Cardiac muscle cell (in vitro differentiated cells and primary cell): ENCODE data around the gene DPP8. TPM values are rescaled to one million over a fixed set of nuclear protein-coding genes. Genes with fewer than 3 reads are reported as not detected.
"Not testable (repeated sequence)": the region's sequence is repeated elsewhere in the genome, so short reads cannot be mapped to it uniquely, and the experiment has no call there.

Source experiments
- DNase-seq, 2 donors: peaks; one replicate each; pipeline versions ENCODE4 v3.0.0 to v3.0.0-alpha.2; 2010 to 2017; ENCODE audit warnings: low read depth in 1 of 2, low spot score in 1 of 2
- H3K27ac ChIP-seq: fragments of 200-600 bp; sonication (generic); 2 replicates; pipeline ENCODE4 v1.5.1; 2016
- H3K27me3 ChIP-seq: fragments of 200-600 bp; sonication (generic); 2 replicates; pipeline ENCODE4 v1.6.0; 2016; ENCODE audit warnings: control low read depth
- H3K36me3 ChIP-seq: fragments of 200-600 bp; sonication (generic); 2 replicates; pipeline ENCODE4 v1.5.1; 2016; ENCODE audit warnings: control low read depth
- H3K4me1 ChIP-seq: fragments of 200-600 bp; sonication (generic); 2 replicates; pipeline ENCODE4 v1.8.1; 2017; ENCODE audit warnings: low read depth, mild to moderate bottlenecking, mixed run types
- H3K4me3 ChIP-seq: fragments of 200-600 bp; sonication (generic); 2 replicates; pipeline ENCODE4 v1.5.1; 2016; ENCODE audit warnings: mild to moderate bottlenecking
- H3K9me3 ChIP-seq: fragments of 200-600 bp; sonication (generic); 2 replicates; pipeline ENCODE4 v1.5.1; 2017; ENCODE audit warnings: low read depth, mild to moderate bottlenecking, control low read depth
- CTCF ChIP-seq: IDR thresholded peaks from 2 replicates; pipeline ENCODE4 v1.5.1; 2012; ENCODE audit warnings: low read depth, mild to moderate bottlenecking, low read length
- polyA plus RNA-seq: library from polyadenylated mRNA; unstranded; fragments of >200 nt; fragmentation: Nextera tagmentation; extraction: Ambion mirVana; gene quantifications from 2 replicates; pipeline ENCODE4 v1.2.1, GENCODE V29; 2016
- total RNA-seq: library from RNA; depleted of rRNA; stranded (reverse); fragments of >200 nt; gene quantifications from 2 replicates; pipeline ENCODE4 v1.2.3, GENCODE V29; 2016

DPP8 gene
- total and polyA plus RNA-seq, 2 experiments from 2014 or later: 21.4 to 23.2 TPM

- TF ChIP-seq CTCF: no peak
- no peak overlapping the region for H3K27ac ChIP-seq
- H3K36me3 ChIP-seq: peaks cover 63% of the 10 kb centered on the region
- H3K4me3 ChIP-seq: no peak overlapping the region
- H3K9me3 ChIP-seq: no peaks in the 10 kb centered on the region
- H3K4me1 ChIP-seq: no peaks in the 10 kb centered on the region
- H3K27me3 ChIP-seq: no peaks in the 10 kb centered on the region
- DNase-seq: no peak
These were observed 49.1 kb downstream of the DPP8 start for GRCh38 chr15:65468229-65468909.

GRCh38 chr15:65466901-65467300 lies 50.6 kb downstream of the DPP8 start:
- no peak for DNase-seq
- no peaks in the 10 kb centered on the region for H3K27me3 ChIP-seq
- H3K4me3 ChIP-seq: no peak overlapping the region
- no peak overlapping the region for H3K27ac ChIP-seq
- no peaks in the 10 kb centered on the region for H3K9me3 ChIP-seq
- TF ChIP-seq CTCF: no peak
- H3K36me3 ChIP-seq: peaks cover 64% of the 10 kb centered on the region
- H3K4me1 ChIP-seq: no peaks in the 10 kb centered on the region

GRCh38 chr15:65463096-65463495 lies 54.4 kb downstream of the DPP8 start:
- DNase-seq, H3K9me3 ChIP-seq, H3K4me1 ChIP-seq, H3K27ac ChIP-seq, H3K27me3 ChIP-seq, H3K4me3 ChIP-seq: not testable (repeated sequence)
- peaks cover 88% of the 10 kb centered on the region for H3K36me3 ChIP-seq

- peaks cover 77% of the 10 kb centered on the region for H3K36me3 ChIP-seq
- peak in 1 of 2 donors; percentile 2 for DNase-seq
- no peak overlapping the region for H3K4me3 ChIP-seq
- TF ChIP-seq CTCF: no peak
- no peaks in the 10 kb centered on the region for H3K9me3 ChIP-seq
- no peak overlapping the region for H3K27ac ChIP-seq
- H3K4me1 ChIP-seq: no peaks in the 10 kb centered on the region
- H3K27me3 ChIP-seq: no peaks in the 10 kb centered on the region
These were observed 56.6 kb downstream of the DPP8 start for GRCh38 chr15:65460741-65461347.

- not testable (repeated sequence) for H3K27me3 ChIP-seq, DNase-seq, H3K4me1 ChIP-seq, H3K9me3 ChIP-seq, H3K4me3 ChIP-seq, H3K27ac ChIP-seq
- peaks cover 59% of the 10 kb centered on the region for H3K36me3 ChIP-seq
These were observed 62.2 kb downstream of the DPP8 start for GRCh38 chr15:65455256-65455655.

- no peaks in the 10 kb centered on the region for H3K9me3 ChIP-seq
- H3K27me3 ChIP-seq: no peaks in the 10 kb centered on the region
- peaks cover 39% of the 10 kb centered on the region for H3K36me3 ChIP-seq
- no peak for TF ChIP-seq CTCF
- H3K4me1 ChIP-seq: no peaks in the 10 kb centered on the region
- no peak overlapping the region for H3K27ac ChIP-seq
- no peak overlapping the region for H3K4me3 ChIP-seq
- DNase-seq: peak in 1 of 2 donors; percentile 0
These were observed 65.5 kb downstream of the DPP8 start for GRCh38 chr15:65451989-65452388.
